Lung (tissue), 12 donors: ENCODE results near the gene PTGFR. TPM values are rescaled to one million over a fixed set of nuclear protein-coding genes. Genes with fewer than 3 reads are reported as not detected.

Source experiments
- ATAC-seq: fragments of 200-7000 bp; cut with Tn5 transposase; one replicate; pipeline ENCODE4 v1.9.1; 2020; ENCODE audit warnings: moderate number of reproducible peaks; ENCODE audit not compliant: insufficient read depth, low FRiP score
- DNase-seq, 3 donors: peaks; one replicate each; pipeline ENCODE4 v3.0.0-alpha.2; 2013 to 2017
- H3K27ac ChIP-seq, 2 donors: one replicate each; pipeline ENCODE4 v1.5.1; 2013; ENCODE audit warnings: mild to moderate bottlenecking in 2 of 2, moderate library complexity in 2 of 2, control low read depth in 1 of 2, inconsistent platforms in 1 of 2, low read depth in 1 of 2, low read length in 1 of 2
- H3K27me3 ChIP-seq, 3 donors: one replicate each; pipeline ENCODE4 v1.5.1; 2013; ENCODE audit warnings: low read length in 2 of 3; ENCODE audit not compliant: control insufficient read depth in 3 of 3, insufficient read depth in 3 of 3
- H3K36me3 ChIP-seq, 4 donors: one replicate each; pipeline ENCODE4 v1.5.1; 2013; ENCODE audit warnings: low read length in 4 of 4, mild to moderate bottlenecking in 1 of 4, moderate library complexity in 1 of 4; ENCODE audit not compliant: control insufficient read depth in 4 of 4, insufficient read depth in 4 of 4
- H3K4me1 ChIP-seq, 5 donors: one replicate each; pipeline ENCODE4 v1.5.1; 2013; ENCODE audit warnings: low read length in 5 of 5, mild to moderate bottlenecking in 2 of 5, moderate library complexity in 1 of 5; ENCODE audit not compliant: control insufficient read depth in 5 of 5, insufficient read depth in 5 of 5
- H3K4me3 ChIP-seq: one replicate; pipeline ENCODE4 v1.5.1; 2013; ENCODE audit warnings: mild to moderate bottlenecking, control low read depth, moderate library complexity
- H3K9ac ChIP-seq, 2 donors: one replicate each; pipeline ENCODE4 v1.5.1; 2013; ENCODE audit warnings: low read length in 2 of 2, control low read depth in 1 of 2; ENCODE audit not compliant: insufficient read depth in 1 of 2
- H3K9me3 ChIP-seq, 4 donors: one replicate each; pipeline ENCODE4 v1.5.1; 2013; ENCODE audit warnings: low read length in 3 of 4, mild to moderate bottlenecking in 1 of 4, moderate library complexity in 1 of 4; ENCODE audit not compliant: control insufficient read depth in 4 of 4, insufficient read depth in 3 of 4
- CTCF ChIP-seq: IDR thresholded peaks from 2 replicates; pipeline ENCODE4 v1.5.1; 2012; ENCODE audit warnings: mild to moderate bottlenecking; ENCODE audit errors: control extremely low read depth, extremely low read depth
- WGBS, 2 donors: extraction: QIAGEN DNeasy Blood & Tissue Kit; methylation state at CpG; one replicate each; pipeline ENCODE4 v1.1.7; 2013; 5-methylcytosine and 5-hydroxymethylcytosine counted together
- polyA plus RNA-seq, 2 donors: library from polyadenylated mRNA; stranded (reverse); fragments of 200-250 nt; gene quantifications; one replicate each; pipeline ENCODE4 v1.2.1, GENCODE V29; 2013
- total RNA-seq, 2 donors: library from RNA; depleted of rRNA in 1 of 2; stranded (reverse); fragments of >200 nt in 1 of 2; gene quantifications; one replicate each; pipeline ENCODE4 v1.2.1, GENCODE V29; 2014 to 2021
- donor health status: control.
- donor health status: control.
- donor health status: Bipolar disorder and iron deficiency.
- donor health status: healthy.
- donor health status: DM: yes; HTN: yes; CAD: no.

PTGFR gene
- total and polyA plus RNA-seq, 4 donors, result 0.68 to 4.8 (median 2.9) TPM

GRCh38 chr1:78527706-78528105 lies 36.9 kb downstream of the PTGFR start:
- DNase-seq (no peak), ATAC-seq (no peak)
- no peaks in the 10 kb centered on the region for H3K4me1 ChIP-seq
- no peak overlapping the region for H3K27ac ChIP-seq
- H3K9ac ChIP-seq, result no peak overlapping the region
- TF ChIP-seq CTCF, result no peak
- H3K36me3 ChIP-seq, result no peaks in the 10 kb centered on the region
- H3K4me3 ChIP-seq, result no peak overlapping the region
- H3K27me3 ChIP-seq, result no peaks in the 10 kb centered on the region
- 92 to 93% methylated on average over 2 of the region's 2 CpGs for WGBS, 2 donors
- no peaks in the 10 kb centered on the region for H3K9me3 ChIP-seq

GRCh38 chr1:78533527-78533926 lies 42.8 kb downstream of the PTGFR start:
- Histone ChIP-seq H3K4me1 (no peaks in the 10 kb centered on the region), H3K27ac (no peak overlapping the region), H3K4me3 (no peak overlapping the region), H3K9ac (no peak overlapping the region), H3K27me3 (no peaks in the 10 kb centered on the region), H3K9me3 (no peaks in the 10 kb centered on the region), H3K36me3 (no peaks in the 10 kb centered on the region)
- ATAC-seq (no peak), DNase-seq (no peak)
- 92 to 94% methylated on average over 4 of the region's 4 CpGs for WGBS, 2 donors
- no peak for TF ChIP-seq CTCF

- 89 to 95% methylated on average over 1 of the region's 1 CpG for WGBS, 2 donors
- TF ChIP-seq CTCF, result no peak
- no peak overlapping the region for H3K4me3 ChIP-seq
Observed at GRCh38 chr1:78535286-78535685, 44.5 kb downstream of the PTGFR start.

GRCh38 chr1:78536427-78536826 lies 45.7 kb downstream of the PTGFR start:
- Histone ChIP-seq H3K9me3 (no peaks in the 10 kb centered on the region), H3K27ac (no peak overlapping the region), H3K4me1 (no peaks in the 10 kb centered on the region), H3K27me3 (no peaks in the 10 kb centered on the region), H3K4me3 (no peak overlapping the region), H3K9ac (no peak overlapping the region), H3K36me3 (no peaks in the 10 kb centered on the region)
- DNase-seq (no peak), ATAC-seq (no peak)
- WGBS, 2 donors, result 94 to 96% methylated on average over 2 of the region's 2 CpGs
- no peak for TF ChIP-seq CTCF

More at GRCh38 chr1:78535286-78535685, 44.5 kb downstream of the PTGFR start:
- ATAC-seq (no peak), DNase-seq (no peak)
- Histone ChIP-seq H3K27me3 (no peaks in the 10 kb centered on the region), H3K27ac (no peak overlapping the region), H3K9ac (no peak overlapping the region), H3K9me3 (no peaks in the 10 kb centered on the region), H3K36me3 (no peaks in the 10 kb centered on the region), H3K4me1 (no peaks in the 10 kb centered on the region)
